ENCODE measurements around the gene CATSPERZ.

CATSPERZ gene

GRCh38 chr11:64284048-64284961, 15.9 kb upstream of the CATSPERZ start, which contains the start of gene BAD:
BAD (minus strand) TSS chr11:64284665; CDS start chr11:64284368, 297 bp downstream.
- DNase-seq (ENCODE audit: extremely low spot score) = peak; percentile 99
- ChIA-PET POLR2A (interaction anchor here (0.8 to 2.7 kb wide), 4 partner anchors 13 to 99 kb away, joined by 3 to 11 read pairs (median 4); partner anchors contain the start of genes NUDT22 and STIP1), CTCF (interaction anchor here (1.2 to 14.3 kb wide), 4 partner anchors 13 to 79 kb away, joined by 3 to 186 read pairs (median 14); partner anchors contain the start of genes CATSPERZ and ESRRA)
- TF ChIP-seq CTCF (IDR thresholded peaks at IDR 0.05; ENCODE audit: control extremely low read depth, extremely low read depth, low read depth, missing control alignments) = peak; percentile 0

GRCh38 chr11:64284962-64285884, 14.9 kb upstream of the CATSPERZ start, which contains the start of gene GPR137:
GPR137 (plus strand) TSS chr11:64285848; CDS start chr11:64286525, 677 bp downstream.
- ChIA-PET POLR2A (interaction anchor here (0.6 to 2.7 kb wide), 5 partner anchors 14 to 100 kb away, joined by 3 to 11 read pairs (median 4); partner anchors contain the start of genes NUDT22 and STIP1), CTCF (interaction anchor here (1.2 to 14.3 kb wide), 4 partner anchors 13 to 80 kb away, joined by 3 to 186 read pairs (median 14); partner anchors contain the start of genes CATSPERZ and ESRRA)
- TF ChIP-seq CTCF (IDR thresholded peaks at IDR 0.05; ENCODE audit: control extremely low read depth, extremely low read depth, low read depth, missing control alignments) = peak; percentile 6
- DNase-seq (ENCODE audit: extremely low spot score) = peak; percentile 94

- CTCF ChIA-PET = interaction anchor here (1.3 to 14.3 kb wide), 3 partner anchors 17 to 81 kb away, joined by 3 to 186 read pairs (median 6); partner anchors contain the start of genes CATSPERZ and ESRRA
- POLR2A ChIA-PET = interaction anchor here (0.6 kb wide), 1 partner anchor 15 kb away, joined by 4 read pairs; no protein-coding TSS in a partner anchor
- peak; percentile 19 for TF ChIP-seq CTCF (IDR thresholded peaks at IDR 0.05; ENCODE audit: control extremely low read depth, extremely low read depth, low read depth, missing control alignments)
- DNase-seq (ENCODE audit: extremely low spot score) = no peak
These were observed 14.0 kb upstream of the CATSPERZ start for GRCh38 chr11:64285885-64286800.

GRCh38 chr11:64286801-64287159, 13.4 kb upstream of the CATSPERZ start:
- no peak for DNase-seq (ENCODE audit: extremely low spot score)
- ChIA-PET CTCF (interaction anchor here (1.3 to 14.3 kb wide), 2 partner anchors 16 to 24 kb away, joined by 3 to 186 read pairs; partner anchors contain the start of genes CATSPERZ and ESRRA), POLR2A (no interaction called here)
- TF ChIP-seq CTCF (IDR thresholded peaks at IDR 0.05; ENCODE audit: control extremely low read depth, extremely low read depth, low read depth, missing control alignments) = no peak

GRCh38 chr11:64287676-64288352, 12.3 kb upstream of the CATSPERZ start:
- ChIA-PET CTCF (interaction anchor here (1.0 to 14.3 kb wide), 3 partner anchors 9 to 23 kb away, joined by 3 to 186 read pairs (median 3); partner anchors contain the start of genes CATSPERZ and ESRRA), POLR2A (interaction anchor here (0.6 kb wide), 1 partner anchor 22 kb away, joined by 3 read pairs; no protein-coding TSS in a partner anchor)
- DNase-seq (ENCODE audit: extremely low spot score) = no peak
- TF ChIP-seq CTCF (IDR thresholded peaks at IDR 0.05; ENCODE audit: control extremely low read depth, extremely low read depth, low read depth, missing control alignments) = no peak
